GM18505 (cell line): Measurements from ENCODE around the gene SLC16A10.

Experiments
- ATAC-seq: cut with Tn5 transposase; IDR thresholded peaks from one replicate; pipeline ENCODE4 v1.9.1; 2021; ENCODE audit not compliant: unreplicated experiment
- POLR2A ChIP-seq: IDR thresholded peaks from 4 replicates; pipeline ENCODE4 v1.6.1; 2011; ENCODE audit warnings: borderline replicate concordance; ENCODE audit not compliant: insufficient read depth, insufficient read length; ENCODE audit errors: extremely low read depth

SLC16A10 gene

GRCh38 chr6:111147440-111147839 lies 60.1 kb downstream of the SLC16A10 start:
- no peak for TF ChIP-seq POLR2A
- no peak for ATAC-seq

- no peak for TF ChIP-seq POLR2A
- ATAC-seq: no peak
Measured at GRCh38 chr6:111148110-111148509, 60.8 kb downstream of the SLC16A10 start.

GRCh38 chr6:111150577-111150976 lies 63.3 kb downstream of the SLC16A10 start:
- ATAC-seq: no peak

GRCh38 chr6:111154981-111155380 lies 67.7 kb downstream of the SLC16A10 start:
- no peak for TF ChIP-seq POLR2A
- no peak for ATAC-seq

More at GRCh38 chr6:111150577-111150976, 63.3 kb downstream of the SLC16A10 start:
- no peak for TF ChIP-seq POLR2A

GRCh38 chr6:111157412-111157811 lies 70.1 kb downstream of the SLC16A10 start:
- no peak for TF ChIP-seq POLR2A
- no peak for ATAC-seq

- no peak for ATAC-seq
- no peak for TF ChIP-seq POLR2A
Measured at GRCh38 chr6:111159633-111160032, 72.3 kb downstream of the SLC16A10 start.

GRCh38 chr6:111161650-111162049 lies 74.3 kb downstream of the SLC16A10 start:
- no peak for ATAC-seq

GRCh38 chr6:111162504-111162903 lies 75.2 kb downstream of the SLC16A10 start:
- ATAC-seq: no peak
- no peak for TF ChIP-seq POLR2A

More at GRCh38 chr6:111161650-111162049, 74.3 kb downstream of the SLC16A10 start:
- TF ChIP-seq POLR2A: no peak

- TF ChIP-seq POLR2A: no peak
- ATAC-seq: peak; percentile 77
Measured at GRCh38 chr6:111171577-111172400, 84.5 kb downstream of the SLC16A10 start.

- TF ChIP-seq POLR2A: no peak
- ATAC-seq: no peak
Measured at GRCh38 chr6:111172563-111172962, 85.3 kb downstream of the SLC16A10 start.

- no peak for ATAC-seq
- no peak for TF ChIP-seq POLR2A
Measured at GRCh38 chr6:111173341-111173740, 86.0 kb downstream of the SLC16A10 start.

GRCh38 chr6:111173946-111174345 lies 86.6 kb downstream of the SLC16A10 start:
- ATAC-seq: no peak
- TF ChIP-seq POLR2A: no peak

GRCh38 chr6:111175109-111175508 lies 87.8 kb downstream of the SLC16A10 start:
- no peak for ATAC-seq
- no peak for TF ChIP-seq POLR2A

GRCh38 chr6:111176038-111176759 lies 88.9 kb downstream of the SLC16A10 start:
- no peak for ATAC-seq
- no peak for TF ChIP-seq POLR2A
